Measurements from ENCODE around the gene GCH1.

DNA sequence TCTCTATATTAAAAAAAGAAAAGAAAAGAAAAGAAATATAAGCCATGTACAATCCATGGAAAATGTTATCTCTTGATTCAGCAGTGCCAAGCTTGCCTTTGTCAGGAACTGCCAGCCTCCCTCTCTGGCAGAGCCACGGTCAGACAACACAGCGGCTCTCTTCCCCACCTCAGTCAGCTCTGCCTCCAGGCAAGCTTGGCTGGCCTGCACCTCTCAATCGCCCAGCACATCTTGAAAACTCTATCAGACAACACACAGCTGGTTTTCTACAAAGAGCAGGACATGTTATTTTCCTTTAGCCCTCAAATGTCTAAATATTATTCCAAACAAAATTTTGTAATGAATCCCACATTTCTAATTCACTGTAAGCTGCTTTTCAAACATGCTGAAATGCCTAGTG lies 20.0 kb upstream of the GCH1 start:
- TF ChIP-seq, protein P1, sequence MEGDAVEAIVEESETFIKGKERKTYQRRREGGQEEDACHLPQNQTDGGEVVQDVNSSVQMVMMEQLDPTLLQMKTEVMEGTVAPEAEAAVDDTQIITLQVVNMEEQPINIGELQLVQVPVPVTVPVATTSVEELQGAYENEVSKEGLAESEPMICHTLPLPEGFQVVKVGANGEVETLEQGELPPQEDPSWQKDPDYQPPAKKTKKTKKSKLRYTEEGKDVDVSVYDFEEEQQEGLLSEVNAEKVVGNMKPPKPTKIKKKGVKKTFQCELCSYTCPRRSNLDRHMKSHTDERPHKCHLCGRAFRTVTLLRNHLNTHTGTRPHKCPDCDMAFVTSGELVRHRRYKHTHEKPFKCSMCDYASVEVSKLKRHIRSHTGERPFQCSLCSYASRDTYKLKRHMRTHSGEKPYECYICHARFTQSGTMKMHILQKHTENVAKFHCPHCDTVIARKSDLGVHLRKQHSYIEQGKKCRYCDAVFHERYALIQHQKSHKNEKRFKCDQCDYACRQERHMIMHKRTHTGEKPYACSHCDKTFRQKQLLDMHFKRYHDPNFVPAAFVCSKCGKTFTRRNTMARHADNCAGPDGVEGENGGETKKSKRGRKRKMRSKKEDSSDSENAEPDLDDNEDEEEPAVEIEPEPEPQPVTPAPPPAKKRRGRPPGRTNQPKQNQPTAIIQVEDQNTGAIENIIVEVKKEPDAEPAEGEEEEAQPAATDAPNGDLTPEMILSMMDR (conservative IDR thresholded peaks at IDR 0.05 in 1 of 2, IDR thresholded peaks at IDR 0.05 in 1 of 2; ENCODE audit: low read depth in 1 of 2, low read length in 2 of 2), result no peak
- no peak for TF ChIP-seq EZH2 (IDR thresholded peaks at IDR 0.05; ENCODE audit: low read length, missing control alignments)

Data from fibroblast of lung (primary cell).